NB4 (cell line): Measurements from ENCODE around the gene GNG5.

Experiments
- CTCF ChIP-seq: IDR thresholded peaks from one replicate; pipeline ENCODE4 v1.5.1; 2012; ENCODE audit warnings: low read depth, low read length
- MYC ChIP-seq: IDR thresholded peaks from 2 replicates; pipeline ENCODE4 v1.6.1; 2011; ENCODE audit warnings: low read depth, low read length
- POLR2A ChIP-seq: IDR thresholded peaks from 2 replicates; pipeline ENCODE4 v1.6.1; 2011; ENCODE audit warnings: mild to moderate bottlenecking; ENCODE audit not compliant: insufficient read length; ENCODE audit errors: extremely low read depth

GRCh38 chr1:84510165-84510564 lies 3.8 kb upstream of the GNG5 start:
- TF ChIP-seq CTCF (no peak), POLR2A (no peak), MYC (no peak)
